Uterus (tissue), 4 donors: ENCODE measurements around the gene ARHGAP15. TPM values are rescaled to one million over a fixed set of nuclear protein-coding genes. Genes with fewer than 3 reads are reported as not detected.

ENCODE experiments used
- DNase-seq, 2 donors: peaks; one replicate each; pipeline ENCODE4 v3.0.0-alpha.2; 2019 to 2020
- H3K27ac ChIP-seq, 2 donors: fragments of 200-600 bp; sonication (generic); 1 replicate in 1 of 2; 2 replicates in 1 of 2; pipeline ENCODE4 v1.5.1; 2016 to 2018
- H3K27me3 ChIP-seq, 2 donors: fragments of 200-600 bp; sonication (generic); one replicate each; pipeline ENCODE4 v1.5.1; 2018 to 2019; ENCODE audit warnings: control low read depth in 1 of 2
- H3K36me3 ChIP-seq, 2 donors: fragments of 200-600 bp; sonication (generic); one replicate each; pipeline ENCODE4 v1.5.1; 2019; ENCODE audit warnings: control low read depth in 1 of 2
- H3K4me1 ChIP-seq, 2 donors: fragments of 200-600 bp; sonication (generic); one replicate each; pipeline ENCODE4 v1.5.1; 2018 to 2019; ENCODE audit warnings: control low read depth in 1 of 2
- H3K4me3 ChIP-seq, 2 donors: fragments of 200-600 bp; sonication (generic); 1 replicate in 1 of 2; 2 replicates in 1 of 2; pipeline ENCODE4 v1.5.1; 2018 to 2019; ENCODE audit warnings: mild to moderate bottlenecking in 1 of 2
- H3K9me3 ChIP-seq, 2 donors: fragments of 200-600 bp; sonication (generic); one replicate each; pipeline ENCODE4 v1.5.1; 2019; ENCODE audit warnings: control low read depth in 1 of 2
- CTCF ChIP-seq, 4 experiments: fragments of 200-600 bp in 2 of 4; fragments of 450-650 bp in 2 of 4; sonication (generic) in 2 of 4; IDR thresholded peaks; one replicate each; pipeline ENCODE4 v1.5.1; 2016 to 2019; ENCODE audit warnings: antibody characterized with exemption in 4 of 4, mild to moderate bottlenecking in 2 of 4, moderate library complexity in 1 of 4
- POLR2A ChIP-seq, 2 donors: fragments of 450-650 bp; IDR thresholded peaks; one replicate each; pipeline ENCODE4 v1.6.1; 2016; ENCODE audit warnings: antibody characterized with exemption in 2 of 2, mild to moderate bottlenecking in 1 of 2, moderate library complexity in 1 of 2
- intact Hi-C: fragments of 100-400 bp; cut with DNase I; formaldehyde crosslinking; loops from one replicate; pipeline ENCODE4 v1.15.1; 2023; ENCODE audit warnings: low total_unique reads
- total RNA-seq, 4 donors: library from RNA; depleted of rRNA in 3 of 4; stranded (reverse); fragments of >200 nt in 3 of 4; gene quantifications; one replicate each; pipeline versions ENCODE4 v1.1.0 to v1.2.4, GENCODE V29; 2014 to 2023
- donor health status: DM: yes; HTN: yes; CAD: no.

Gene ARHGAP15
- total RNA-seq, 4 donors from 2014 or later = 0.88 to 28.4 (median 6.6) TPM

DNA sequence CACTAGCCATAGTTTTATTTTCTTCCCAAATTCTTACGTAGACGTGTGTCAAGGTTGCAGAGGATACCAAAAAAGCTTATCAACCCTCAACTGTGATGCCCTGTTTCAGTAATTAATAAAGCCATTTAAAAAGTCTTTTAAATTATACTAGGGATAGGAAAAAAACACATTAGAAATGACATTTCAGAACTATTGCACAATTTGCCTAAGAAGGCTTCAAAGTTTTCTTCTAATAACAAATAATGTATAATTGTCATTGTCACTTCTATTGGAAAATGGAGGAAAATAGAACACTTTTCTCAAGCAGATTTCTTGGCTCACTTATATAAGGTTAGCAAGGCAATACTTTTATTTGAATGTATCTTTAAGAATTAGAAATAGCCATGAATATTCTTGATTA lies 253.8 kb downstream of the ARHGAP15 start:
- no peak for DNase-seq
- Histone ChIP-seq H3K27ac (no peak overlapping the region), H3K9me3 (no peaks in the 10 kb centered on the region), H3K4me1 (no peaks in the 10 kb centered on the region), H3K36me3 (no peaks in the 10 kb centered on the region), H3K4me3 (no peak overlapping the region), H3K27me3 (no peaks in the 10 kb centered on the region)
- TF ChIP-seq POLR2A (IDR thresholded peaks at IDR 0.05) (no peak), CTCF (IDR thresholded peaks at IDR 0.05) (no peak)
- intact Hi-C loops = no loop called here

DNA sequence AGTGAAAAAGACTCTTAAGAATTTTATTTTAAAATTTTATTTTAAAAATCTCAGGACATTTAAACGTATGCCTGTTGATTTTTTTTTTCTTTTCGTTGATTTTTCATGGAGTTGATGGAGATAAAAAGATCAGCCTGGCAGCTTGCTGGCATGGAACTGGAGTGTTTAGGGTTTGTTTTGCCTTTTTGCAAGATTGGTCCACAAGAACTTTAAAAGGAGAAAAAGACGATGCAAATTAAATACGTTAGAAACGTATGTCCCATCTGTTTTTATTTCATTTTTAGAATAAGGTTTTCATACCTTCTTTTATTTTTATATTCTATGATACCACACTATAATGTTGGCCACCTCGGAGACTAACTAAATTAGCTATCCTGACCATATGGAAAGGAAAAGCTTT lies 254.9 kb downstream of the ARHGAP15 start:
- TF ChIP-seq POLR2A (IDR thresholded peaks at IDR 0.05) (no peak), CTCF (IDR thresholded peaks at IDR 0.05) (no peak)
- H3K4me3 ChIP-seq = no peak overlapping the region
- H3K27ac ChIP-seq = no peak overlapping the region
- no peaks in the 10 kb centered on the region for H3K4me1 ChIP-seq
- DNase-seq = no peak
- intact Hi-C loops = no loop called here
- no peaks in the 10 kb centered on the region for H3K36me3 ChIP-seq
- H3K9me3 ChIP-seq = no peaks in the 10 kb centered on the region
- no peaks in the 10 kb centered on the region for H3K27me3 ChIP-seq

- intact Hi-C loops = no loop called here
Measured at GRCh38 chr2:143390171-143390570, 261.0 kb downstream of the ARHGAP15 start.

DNA sequence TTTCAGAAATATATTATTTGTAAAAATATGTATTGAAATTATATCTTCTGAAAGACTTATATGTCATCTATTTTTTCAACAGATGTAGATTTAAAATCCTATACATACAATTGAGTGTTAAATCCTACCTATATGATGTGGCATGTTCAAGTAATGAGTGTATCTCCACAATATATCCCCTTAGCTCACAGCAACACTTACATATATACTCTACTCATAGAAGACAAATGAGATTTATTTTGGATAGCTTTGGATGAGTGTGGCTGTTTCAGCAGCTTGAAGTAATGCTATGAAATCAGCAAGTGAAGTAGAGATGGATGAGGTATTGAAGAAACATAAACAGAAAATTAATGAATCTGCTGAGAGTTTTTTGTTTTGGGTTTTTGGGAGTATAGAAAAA lies 263.1 kb downstream of the ARHGAP15 start:
- H3K9me3 ChIP-seq = no peaks in the 10 kb centered on the region
- H3K4me3 ChIP-seq = no peak overlapping the region
- intact Hi-C loops = no loop called here
- TF ChIP-seq CTCF (IDR thresholded peaks at IDR 0.05) = no peak
- TF ChIP-seq POLR2A (IDR thresholded peaks at IDR 0.05) = no peak
- DNase-seq = no peak
- H3K36me3 ChIP-seq = no peaks in the 10 kb centered on the region
- no peaks in the 10 kb centered on the region for H3K27me3 ChIP-seq
- no peaks in the 10 kb centered on the region for H3K4me1 ChIP-seq
- H3K27ac ChIP-seq = no peak overlapping the region

More at GRCh38 chr2:143390171-143390570, 261.0 kb downstream of the ARHGAP15 start:
- Histone ChIP-seq H3K27ac (no peak overlapping the region), H3K4me1 (no peaks in the 10 kb centered on the region), H3K9me3 (no peaks in the 10 kb centered on the region), H3K36me3 (no peaks in the 10 kb centered on the region), H3K4me3 (no peak overlapping the region), H3K27me3 (no peaks in the 10 kb centered on the region)
- TF ChIP-seq POLR2A (IDR thresholded peaks at IDR 0.05) = no peak
- TF ChIP-seq CTCF (IDR thresholded peaks at IDR 0.05) = no peak
- DNase-seq = no peak

DNA sequence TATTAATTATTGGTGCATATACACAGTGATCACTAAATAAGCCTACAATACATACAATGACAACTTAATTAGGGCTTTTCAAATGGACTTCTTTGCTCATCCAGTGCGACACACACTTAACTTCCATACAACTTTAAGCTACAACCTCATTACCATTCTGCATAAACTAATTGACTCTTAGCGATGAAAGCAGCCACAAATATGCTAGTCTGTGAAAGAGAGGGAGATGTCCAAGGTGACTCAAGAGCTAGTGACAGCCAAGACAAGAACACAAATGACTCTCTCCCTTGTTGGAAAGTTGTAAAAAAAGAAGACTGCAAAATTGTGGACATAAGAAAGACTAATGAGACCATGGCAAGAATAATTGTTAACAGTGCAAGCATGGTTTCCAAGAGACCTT lies 264.8 kb downstream of the ARHGAP15 start:
- intact Hi-C loops = no loop called here
- no peak for TF ChIP-seq POLR2A (IDR thresholded peaks at IDR 0.05)
- TF ChIP-seq CTCF (IDR thresholded peaks at IDR 0.05) = no peak
- no peak for DNase-seq

More for the DNA sequence above, 264.8 kb downstream of the ARHGAP15 start:
- no peak overlapping the region for H3K4me3 ChIP-seq
- no peaks in the 10 kb centered on the region for H3K36me3 ChIP-seq
- H3K9me3 ChIP-seq = no peaks in the 10 kb centered on the region
- H3K27ac ChIP-seq = no peak overlapping the region
- H3K4me1 ChIP-seq = no peaks in the 10 kb centered on the region
- no peaks in the 10 kb centered on the region for H3K27me3 ChIP-seq
